LNCAP (cell line): ENCODE results near the gene ZNF454.

Source experiments
- CTCF ChIP-seq: fragments of 450-650 bp; IDR thresholded peaks from 2 replicates; pipeline ENCODE4 v1.5.1; 2017; ENCODE audit warnings: mild to moderate bottlenecking

The ZNF454 gene

GRCh38 chr5:178989311-178989710 is 48.3 kb downstream of the ZNF454 start:
- no peak for TF ChIP-seq CTCF

- no peak for TF ChIP-seq CTCF
These were observed 49.5 kb downstream of the ZNF454 start for GRCh38 chr5:178990491-178990890.

GRCh38 chr5:178991190-178992145 is 50.5 kb downstream of the ZNF454 start:
- TF ChIP-seq CTCF: no peak

- TF ChIP-seq CTCF: no peak
These were observed 51.4 kb downstream of the ZNF454 start for GRCh38 chr5:178992291-178992895.

GRCh38 chr5:178993236-178993765 is 52.3 kb downstream of the ZNF454 start:
- no peak for TF ChIP-seq CTCF

- TF ChIP-seq CTCF: no peak
These were observed 53.1 kb downstream of the ZNF454 start for GRCh38 chr5:178993955-178994579.

- no peak for TF ChIP-seq CTCF
These were observed 53.8 kb downstream of the ZNF454 start, which contains the start of gene GRM6 for GRCh38 chr5:178994580-178995340. Gene GRM6, minus strand, starts transcription at chr5:178995320. Its CDS starts 376 bp downstream, at chr5:178994944.
